ENCODE results near the gene UBE2S. TPM values are rescaled to one million over a fixed set of nuclear protein-coding genes. Genes with fewer than 3 reads are reported as not detected.

UBE2S gene
- total RNA-seq, 3 donors from 2014 or later (not counting 1 experiment from before 2014, with no cell fraction given), result 60.2 to 107 (median 63.9) TPM

GRCh38 chr19:55368701-55369563 is 38.7 kb downstream of the UBE2S start:
- peaks cover 33% of the 10 kb centered on the region for H3K27me3 ChIP-seq (ENCODE audit: control insufficient read depth, insufficient read depth, low read length)
- no peaks in the 10 kb centered on the region for H3K9me3 Mint-ChIP-seq
- H3K4me3 Mint-ChIP-seq, result no peak overlapping the region

GRCh38 chr19:55368106-55368505 is 39.5 kb downstream of the UBE2S start:
- WGBS (ENCODE audit: insufficient coverage), result 95% methylated on average over 16 of the region's 16 CpGs
- peaks cover 31% of the 10 kb centered on the region for H3K27me3 ChIP-seq (ENCODE audit: control insufficient read depth, insufficient read depth, low read length)
- H3K4me3 ChIP-seq (ENCODE audit: low read length), result no peak overlapping the region

More at GRCh38 chr19:55368701-55369563, 38.7 kb downstream of the UBE2S start:
- Histone ChIP-seq H3K4me1 (ENCODE audit: control insufficient read depth, insufficient read depth, low read length) (peaks cover 14% of the 10 kb centered on the region), H3K27ac (ENCODE audit: low read length) (no peak overlapping the region), H3K9me3 (ENCODE audit: control insufficient read depth, insufficient read depth, low read length) (no peaks in the 10 kb centered on the region), H3K36me3 (ENCODE audit: control insufficient read depth, insufficient read depth, low read length) (no peaks in the 10 kb centered on the region), H3K4me3 (ENCODE audit: low read length) (no peak overlapping the region)
- intact Hi-C loops (cut with micrococcal nuclease), result no loop called here
- TF ChIP-seq CTCF (IDR thresholded peaks at IDR 0.05), result no peak
- WGBS (ENCODE audit: insufficient coverage), result 16% methylated on average over 54 of the region's 54 CpGs
- ATAC-seq (peak; percentile 21 to 50 (median 46)), DNase-seq (no peak)
- H3K27me3 Mint-ChIP-seq (ENCODE audit: low read depth in 2 of 2), result peaks cover 23 to 32% of the 10 kb centered on the region in 2 donors
- H3K27ac Mint-ChIP-seq, result no peak overlapping the region
- H3K36me3 Mint-ChIP-seq, result no peaks in the 10 kb centered on the region
- H3K4me1 Mint-ChIP-seq, result peaks cover 0 to 6% of the 10 kb centered on the region in 2 donors

GRCh38 chr19:55366790-55367189 is 40.8 kb downstream of the UBE2S start:
- Histone ChIP-seq H3K4me3 (ENCODE audit: low read length) (no peak overlapping the region), H3K9me3 (ENCODE audit: control insufficient read depth, insufficient read depth, low read length) (no peaks in the 10 kb centered on the region), H3K27me3 (ENCODE audit: control insufficient read depth, insufficient read depth, low read length) (peaks cover 21% of the 10 kb centered on the region), H3K4me1 (ENCODE audit: control insufficient read depth, insufficient read depth, low read length) (peaks cover 14% of the 10 kb centered on the region), H3K36me3 (ENCODE audit: control insufficient read depth, insufficient read depth, low read length) (no peaks in the 10 kb centered on the region), H3K27ac (ENCODE audit: low read length) (no peak overlapping the region)
- DNase-seq (no peak), ATAC-seq (no peak)
- intact Hi-C loops (cut with micrococcal nuclease), result no loop called here
- no peak overlapping the region for H3K4me3 Mint-ChIP-seq
- H3K9me3 Mint-ChIP-seq, result no peaks in the 10 kb centered on the region
- H3K27me3 Mint-ChIP-seq (ENCODE audit: low read depth in 2 of 2), result peaks cover 11 to 21% of the 10 kb centered on the region in 2 donors
- no peaks in the 10 kb centered on the region for H3K36me3 Mint-ChIP-seq
- 85% methylated on average over 1 of the region's 3 CpGs for WGBS (ENCODE audit: insufficient coverage)
- H3K4me1 Mint-ChIP-seq, result peaks cover 0 to 6% of the 10 kb centered on the region in 2 donors
- no peak overlapping the region for H3K27ac Mint-ChIP-seq
- TF ChIP-seq CTCF (IDR thresholded peaks at IDR 0.05), result no peak

More at GRCh38 chr19:55368106-55368505, 39.5 kb downstream of the UBE2S start:
- ATAC-seq (no peak), DNase-seq (no peak)
- TF ChIP-seq CTCF (IDR thresholded peaks at IDR 0.05), result no peak
- Mint-ChIP-seq H3K36me3 (no peaks in the 10 kb centered on the region), H3K4me1 (peaks cover 0 to 6% of the 10 kb centered on the region in 2 donors), H3K4me3 (no peak overlapping the region), H3K9me3 (no peaks in the 10 kb centered on the region), H3K27ac (no peak overlapping the region), H3K27me3 (ENCODE audit: low read depth in 2 of 2) (peaks cover 18 to 27% of the 10 kb centered on the region in 2 donors)
- no peaks in the 10 kb centered on the region for H3K9me3 ChIP-seq (ENCODE audit: control insufficient read depth, insufficient read depth, low read length)
- H3K27ac ChIP-seq (ENCODE audit: low read length), result no peak overlapping the region
- H3K4me1 ChIP-seq (ENCODE audit: control insufficient read depth, insufficient read depth, low read length), result peaks cover 14% of the 10 kb centered on the region
- no peaks in the 10 kb centered on the region for H3K36me3 ChIP-seq (ENCODE audit: control insufficient read depth, insufficient read depth, low read length)
- intact Hi-C loops (cut with micrococcal nuclease), result no loop called here

Measured in natural killer cell (primary cell).